GM23338 (cell line): ENCODE data around the gene LRRFIP1.

ENCODE experiments used
- CREB1 ChIP-seq: fragments of 250-450 bp; sonication (Bioruptor Pico); IDR thresholded peaks from 2 replicates; pipeline ENCODE4 v1.5.0; 2020; ENCODE audit warnings: low read depth, mild to moderate bottlenecking, moderate library complexity
- CTCF ChIP-seq, 2 experiments: fragments of 200-600 bp in 1 of 2; sonication (generic) in 1 of 2; conservative IDR thresholded peaks; 2 replicates each; pipeline versions ENCODE4 v1.5.1 to v1.6.1; 2016 to 2017; ENCODE audit warnings: antibody characterized with exemption in 2 of 2, low read depth in 2 of 2, mild to moderate bottlenecking in 2 of 2, moderate library complexity in 1 of 2
- EZH2 ChIP-seq: fragments of 200-600 bp; sonication (generic); IDR thresholded peaks from one replicate; pipeline ENCODE4 v1.8.0; 2017; ENCODE audit warnings: antibody characterized with exemption, mild to moderate bottlenecking, low read depth; ENCODE audit not compliant: unreplicated experiment
- EZH2phosphoT487 ChIP-seq: fragments of 200-600 bp; sonication (generic); IDR thresholded peaks from one replicate; pipeline ENCODE4 v1.8.1; 2018; ENCODE audit warnings: antibody characterized with exemption; ENCODE audit not compliant: unreplicated experiment
- JUNB ChIP-seq: IDR thresholded peaks from one replicate; pipeline ENCODE4 v1.6.1; 2016; ENCODE audit warnings: antibody characterized with exemption; ENCODE audit not compliant: unreplicated experiment
- NANOG ChIP-seq: IDR thresholded peaks from 2 replicates; pipeline ENCODE4 v1.6.1; 2016; ENCODE audit warnings: antibody characterized with exemption, borderline replicate concordance
- POLR2AphosphoS5 ChIP-seq: IDR thresholded peaks from 2 replicates; pipeline ENCODE4 v1.6.1; 2016; ENCODE audit warnings: antibody characterized with exemption, low read depth
- REST ChIP-seq: IDR thresholded peaks from one replicate; pipeline ENCODE4 v1.6.1; 2018; ENCODE audit warnings: antibody characterized with exemption; ENCODE audit not compliant: unreplicated experiment
- ZNF114 ChIP-seq: fragments of 250-450 bp; sonication (Bioruptor Pico); IDR thresholded peaks from 2 replicates; pipeline ENCODE4 v1.5.0; 2020; ENCODE audit warnings: mild to moderate bottlenecking, moderate library complexity

- TF ChIP-seq CTCF (conservative IDR thresholded peaks at IDR 0.05; ENCODE audit: low read depth in 2 of 2) = no peak
- no peak for TF ChIP-seq EZH2
- TF ChIP-seq POLR2AphosphoS5 = no peak
- no peak for TF ChIP-seq CREB1 (CRISPR knock-in tag)
- TF ChIP-seq REST = no peak
- no peak for TF ChIP-seq JUNB
- TF ChIP-seq ZNF114 (CRISPR knock-in tag) = no peak
- no peak for TF ChIP-seq NANOG
- no peak for TF ChIP-seq EZH2phosphoT487
Observed at GRCh38 chr2:237593596-237594320, 33.6 kb upstream of the LRRFIP1 start.
